Activated B cell treated with CpG ODN at 0.5 μM for 24 hours (primary cell): ENCODE results near the gene MKLN1. TPM values are rescaled to one million over a fixed set of nuclear protein-coding genes. Genes with fewer than 3 reads are reported as not detected.

Experiments used
- ATAC-seq: fragments of 200-7000 bp; cut with Tn5 transposase; one replicate; pipeline ENCODE4 v1.10.0; 2021; ENCODE audit warnings: low read depth, mild to moderate bottlenecking, moderate library complexity
- CTCF ChIA-PET: fragments of 350-600 bp; sonication (Branson Sonifier 250); formaldehyde crosslinking; loops from one replicate; lab custom pipeline; 2021; ENCODE audit warnings: antibody characterized with exemption; lab: Charles Lee
- POLR2A ChIA-PET: fragments of 350-600 bp; sonication (Branson Sonifier 250); formaldehyde crosslinking; loops from one replicate; lab custom pipeline; 2021; ENCODE audit warnings: antibody characterized with exemption; lab: Charles Lee
- DNase-seq: peaks from one replicate; pipeline ENCODE4 v3.0.0; 2022
- H3K27ac Mint-ChIP-seq: one replicate; pipeline ENCODE4 v1.8.0; 2020; ENCODE audit warnings: mixed read lengths
- H3K27me3 Mint-ChIP-seq: one replicate; pipeline ENCODE4 v1.8.0; 2021; ENCODE audit warnings: mixed read lengths
- H3K36me3 Mint-ChIP-seq: one replicate; pipeline ENCODE4 v1.8.0; 2021; ENCODE audit warnings: low read depth, mixed read lengths
- H3K4me1 Mint-ChIP-seq: one replicate; pipeline ENCODE4 v1.8.0; 2021; ENCODE audit warnings: mixed read lengths
- H3K4me3 Mint-ChIP-seq: one replicate; pipeline ENCODE4 v1.8.0; 2020; ENCODE audit warnings: mild to moderate bottlenecking, mixed read lengths
- H3K9me3 Mint-ChIP-seq: one replicate; pipeline ENCODE4 v1.8.0; 2020; ENCODE audit warnings: mixed read lengths
- CTCF ChIP-seq: fragments of 200-600 bp; IDR thresholded peaks from one replicate; pipeline ENCODE4 v1.8.0; 2022; ENCODE audit warnings: antibody characterized with exemption, mild to moderate bottlenecking
- intact Hi-C: fragments of 100-400 bp; cut with micrococcal nuclease; formaldehyde crosslinking; loops from one replicate; pipeline ENCODE4 v1.15.1; 2024
- total RNA-seq: library from RNA; stranded (reverse); gene quantifications from 2 replicates; pipeline ENCODE4 v1.2.3, GENCODE V29; 2022

The MKLN1 gene
- 48.9 and 64.6 TPM in 2 replicates for total RNA-seq

DNA sequence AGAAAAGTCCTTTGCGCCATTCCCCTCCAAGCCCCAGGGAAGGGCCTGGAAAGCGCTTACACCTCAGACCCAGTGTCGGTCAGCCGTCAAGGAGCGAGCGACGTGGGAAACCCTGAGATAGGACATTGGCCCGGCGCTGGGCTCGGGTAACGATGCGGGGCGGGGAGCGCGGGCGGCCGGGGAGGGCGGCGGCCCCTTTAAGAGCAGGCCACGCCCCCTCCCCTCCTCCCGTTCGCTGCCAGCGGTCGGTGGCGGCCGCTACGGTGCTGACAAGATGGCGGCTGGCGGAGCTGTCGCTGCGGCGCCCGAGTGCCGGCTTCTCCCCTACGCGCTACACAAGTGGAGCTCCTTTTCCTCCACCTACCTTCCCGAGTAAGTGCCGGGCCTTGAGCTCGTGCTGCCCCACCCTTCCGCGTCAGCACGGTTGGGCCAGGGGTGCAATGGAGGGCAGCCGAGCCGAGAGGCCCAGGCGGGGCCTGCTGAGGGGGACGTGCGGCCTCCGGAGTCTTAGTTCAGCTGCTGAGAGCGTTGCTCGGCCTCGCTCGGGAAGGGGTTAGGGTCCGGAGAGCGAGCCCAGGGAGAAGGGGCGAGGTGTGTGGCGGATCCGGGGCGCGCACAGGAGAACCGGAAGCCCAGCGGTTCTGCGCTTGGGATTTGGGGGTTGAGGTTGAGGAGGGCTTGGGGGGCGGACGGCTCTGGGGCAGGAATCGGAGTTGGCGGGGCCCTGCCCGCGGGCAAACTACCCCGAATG is at the start of gene MKLN1:
TSS of gene MKLN1 (plus strand) at position 251 of the 751 bp plus-strand sequence. CDS start at position 275, 24 bp downstream.
- H3K36me3 Mint-ChIP-seq, result peaks cover 13% of the 10 kb centered on the region
- CTCF ChIA-PET, result interaction anchor here (0.7 to 1.9 kb wide), 2 partner anchors 11 to 222 kb away, joined by 3 to 4 read pairs; no protein-coding TSS in a partner anchor
- peak within 1 kb of the TSS; percentile 98 for H3K4me3 Mint-ChIP-seq

DNA sequence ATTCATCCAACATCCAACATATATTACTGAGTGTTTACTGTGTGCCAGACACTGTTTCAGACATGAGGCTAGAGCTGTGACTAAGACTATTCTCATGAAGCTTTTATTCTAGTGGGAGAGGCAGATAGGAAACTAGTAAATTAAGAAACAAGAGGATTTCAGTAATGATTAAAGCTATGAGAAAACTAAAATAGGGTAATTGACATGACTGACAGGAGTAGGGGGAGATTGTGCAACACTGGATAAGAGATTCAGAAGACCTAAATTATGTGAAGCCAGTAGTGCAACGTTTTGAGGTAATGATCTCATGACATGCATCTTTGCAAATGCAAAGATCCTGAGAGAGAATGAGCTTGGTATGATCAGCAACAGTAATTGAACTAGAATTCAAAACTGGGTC is 48.6 kb upstream of the MKLN1 start:
- H3K9me3 Mint-ChIP-seq, result no peaks in the 10 kb centered on the region
- no peak overlapping the region for H3K27ac Mint-ChIP-seq
- no peaks in the 10 kb centered on the region for H3K36me3 Mint-ChIP-seq
- no peak overlapping the region for H3K4me3 Mint-ChIP-seq
- ChIA-PET CTCF (no interaction called here), POLR2A (no interaction called here)
- H3K27me3 Mint-ChIP-seq, result no peaks in the 10 kb centered on the region
- H3K4me1 Mint-ChIP-seq, result no peaks in the 10 kb centered on the region
- intact Hi-C loops, result no loop called here
- no peak for TF ChIP-seq CTCF
- DNase-seq, result no peak
- ATAC-seq, result no peak

More for the DNA sequence above, at the start of gene MKLN1:
- Mint-ChIP-seq H3K4me1 (peaks cover 57% of the 10 kb centered on the region), H3K27me3 (no peaks in the 10 kb centered on the region), H3K9me3 (no peaks in the 10 kb centered on the region), H3K27ac (peak within 1 kb of the TSS; percentile 95)
- peak; percentile 85 for DNase-seq
- intact Hi-C loops, result loop anchor here (1.0 to 5.0 kb wide), 5 partner anchors 96 to 1256 kb away; partner anchors contain the start of genes COPG2 and KLHDC10
- no peak for TF ChIP-seq CTCF
- ATAC-seq, result peak; percentile 96
- POLR2A ChIA-PET, result interaction anchor here (0.6 to 2.3 kb wide), 13 partner anchors 10 to 368 kb away, joined by 3 to 32 read pairs (median 3); no protein-coding TSS in a partner anchor

DNA sequence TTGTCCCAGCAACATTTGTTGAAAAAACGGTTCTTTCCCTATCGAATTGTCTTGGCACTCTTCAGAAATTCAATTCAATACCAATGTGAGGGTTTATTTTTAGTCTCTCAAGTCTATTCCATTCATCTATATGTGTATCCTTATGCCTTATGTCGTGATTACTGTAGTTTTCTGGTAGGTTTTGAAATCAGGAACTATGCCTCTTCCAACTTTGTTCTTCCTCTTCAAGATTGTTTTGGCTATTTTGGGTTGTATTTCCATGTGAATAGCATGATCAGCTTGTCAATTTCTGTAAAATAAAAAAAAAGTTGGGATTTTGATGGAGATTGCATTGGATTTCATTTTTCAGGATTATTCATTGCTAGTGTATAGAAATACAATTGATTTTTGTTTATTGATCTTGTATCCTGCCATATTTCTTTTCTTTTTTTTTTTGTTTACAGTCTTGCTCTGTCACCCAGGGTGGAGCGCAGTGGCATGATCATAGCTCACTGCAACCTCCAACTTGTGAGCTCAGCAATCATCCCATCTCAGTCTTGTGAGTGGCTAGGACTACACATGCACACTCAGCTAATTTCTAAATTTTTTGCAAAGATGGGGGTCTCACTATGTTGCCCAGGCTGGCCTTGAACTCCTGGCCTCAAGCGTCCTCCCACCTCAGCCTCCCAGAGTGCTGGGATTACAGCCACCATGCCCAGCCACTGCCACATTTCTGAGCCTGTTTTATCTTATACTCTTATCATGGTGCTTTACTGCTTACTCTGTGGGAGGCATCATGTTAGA is 46.2 kb upstream of the MKLN1 start:
- no peaks in the 10 kb centered on the region for H3K9me3 Mint-ChIP-seq
- no peak overlapping the region for H3K27ac Mint-ChIP-seq
- no peaks in the 10 kb centered on the region for H3K27me3 Mint-ChIP-seq
- H3K36me3 Mint-ChIP-seq, result no peaks in the 10 kb centered on the region
- H3K4me1 Mint-ChIP-seq, result no peaks in the 10 kb centered on the region
- H3K4me3 Mint-ChIP-seq, result no peak overlapping the region
- TF ChIP-seq CTCF, result no peak
- ATAC-seq (no peak), DNase-seq (no peak)
- intact Hi-C loops, result no loop called here
- POLR2A ChIA-PET, result interaction anchor here (0.6 kb wide), 1 partner anchor 18 kb away, joined by 11 read pairs; no protein-coding TSS in a partner anchor
- CTCF ChIA-PET, result no interaction called here

- Mint-ChIP-seq H3K9me3 (peaks cover 2% of the 10 kb centered on the region), H3K27me3 (no peaks in the 10 kb centered on the region), H3K36me3 (no peaks in the 10 kb centered on the region), H3K4me3 (no peak overlapping the region), H3K4me1 (no peaks in the 10 kb centered on the region), H3K27ac (no peak overlapping the region)
- no peak for DNase-seq
- POLR2A ChIA-PET, result interaction anchor here (0.5 to 0.7 kb wide), 2 partner anchors 43 to 392 kb away, joined by 4 to 6 read pairs; no protein-coding TSS in a partner anchor
- no peak for TF ChIP-seq CTCF
- CTCF ChIA-PET, result no interaction called here
- intact Hi-C loops, result no loop called here
- no peak for ATAC-seq
These were observed 42.8 kb upstream of the MKLN1 start for GRCh38 chr7:131284702-131285419.
